Activated CD4-positive, alpha-beta T cell treated with anti-CD3 and anti-CD28 coated beads, Interleukin-2, amount 10 ng/mL, durations not matched to agents 24 days and 14 days (primary cell): Measurements from ENCODE around the gene CHRNA4. TPM values are rescaled to one million over a fixed set of nuclear protein-coding genes. Genes with fewer than 3 reads are reported as not detected.

Experiments used
- DNase-seq: peaks from one replicate; pipeline ENCODE4 v3.0.0; 2022
- H3K27ac Mint-ChIP-seq: one replicate; pipeline ENCODE4 v1.8.0; 2022; ENCODE audit warnings: mild to moderate bottlenecking, mixed read lengths
- H3K27me3 Mint-ChIP-seq: one replicate; pipeline ENCODE4 v1.8.0; 2022; ENCODE audit warnings: mixed read lengths
- H3K36me3 Mint-ChIP-seq: one replicate; pipeline ENCODE4 v1.8.0; 2022; ENCODE audit warnings: low read depth, mild to moderate bottlenecking, mixed read lengths
- H3K4me1 Mint-ChIP-seq: one replicate; pipeline ENCODE4 v1.8.0; 2021; ENCODE audit warnings: mixed read lengths
- H3K4me3 Mint-ChIP-seq: one replicate; pipeline ENCODE4 v1.8.0; 2022; ENCODE audit warnings: mild to moderate bottlenecking, moderate library complexity, mixed read lengths
- H3K9me3 Mint-ChIP-seq: one replicate; pipeline ENCODE4 v1.8.0; 2021; ENCODE audit warnings: mixed read lengths
- intact Hi-C: fragments of 100-400 bp; cut with micrococcal nuclease; formaldehyde crosslinking; loops from one replicate; pipeline ENCODE4 v1.15.1; 2023
- total RNA-seq: library from RNA; stranded (reverse); gene quantifications from 2 replicates; pipeline ENCODE4 v1.2.3, GENCODE V29; 2022

The CHRNA4 gene
- total RNA-seq, 1 donor from 2014 or later, result not detected

DNA sequence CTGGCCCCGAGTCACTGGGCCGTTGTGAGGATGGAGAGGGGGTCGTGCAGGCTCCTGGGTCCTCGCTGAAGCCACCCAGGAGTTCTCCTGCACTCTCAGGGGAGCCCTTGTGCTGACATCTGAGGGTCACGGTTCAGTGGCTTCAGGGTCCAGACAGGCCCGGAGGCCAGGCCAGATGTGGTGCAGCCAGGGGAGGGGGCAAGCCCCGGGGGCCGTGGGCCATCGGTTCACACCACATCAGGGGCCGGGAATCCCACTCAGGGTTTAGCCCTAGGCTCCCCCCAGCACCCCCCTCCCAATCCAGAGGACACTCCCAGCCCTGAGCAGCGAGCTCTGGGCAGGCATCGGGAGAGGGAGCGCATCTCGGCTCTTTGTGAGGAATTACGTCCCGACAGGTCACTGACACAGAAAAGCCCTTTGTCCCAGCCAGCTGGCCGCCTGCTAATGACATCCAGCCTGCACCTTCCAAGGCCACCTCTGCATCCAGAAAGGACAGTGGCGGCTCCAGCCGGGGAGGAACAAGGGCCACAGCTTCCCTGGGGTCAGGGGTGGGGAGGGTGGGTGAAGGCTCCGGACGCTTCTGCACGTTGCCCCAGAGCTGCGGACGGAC lies 6.4 kb upstream of the CHRNA4 start:
- Mint-ChIP-seq H3K27me3 (peaks cover 4% of the 10 kb centered on the region), H3K36me3 (no peaks in the 10 kb centered on the region), H3K9me3 (no peaks in the 10 kb centered on the region), H3K4me1 (no peaks in the 10 kb centered on the region), H3K27ac (no peak overlapping the region), H3K4me3 (no peak overlapping the region)
- intact Hi-C loops, result no loop called here
- no peak for DNase-seq

DNA sequence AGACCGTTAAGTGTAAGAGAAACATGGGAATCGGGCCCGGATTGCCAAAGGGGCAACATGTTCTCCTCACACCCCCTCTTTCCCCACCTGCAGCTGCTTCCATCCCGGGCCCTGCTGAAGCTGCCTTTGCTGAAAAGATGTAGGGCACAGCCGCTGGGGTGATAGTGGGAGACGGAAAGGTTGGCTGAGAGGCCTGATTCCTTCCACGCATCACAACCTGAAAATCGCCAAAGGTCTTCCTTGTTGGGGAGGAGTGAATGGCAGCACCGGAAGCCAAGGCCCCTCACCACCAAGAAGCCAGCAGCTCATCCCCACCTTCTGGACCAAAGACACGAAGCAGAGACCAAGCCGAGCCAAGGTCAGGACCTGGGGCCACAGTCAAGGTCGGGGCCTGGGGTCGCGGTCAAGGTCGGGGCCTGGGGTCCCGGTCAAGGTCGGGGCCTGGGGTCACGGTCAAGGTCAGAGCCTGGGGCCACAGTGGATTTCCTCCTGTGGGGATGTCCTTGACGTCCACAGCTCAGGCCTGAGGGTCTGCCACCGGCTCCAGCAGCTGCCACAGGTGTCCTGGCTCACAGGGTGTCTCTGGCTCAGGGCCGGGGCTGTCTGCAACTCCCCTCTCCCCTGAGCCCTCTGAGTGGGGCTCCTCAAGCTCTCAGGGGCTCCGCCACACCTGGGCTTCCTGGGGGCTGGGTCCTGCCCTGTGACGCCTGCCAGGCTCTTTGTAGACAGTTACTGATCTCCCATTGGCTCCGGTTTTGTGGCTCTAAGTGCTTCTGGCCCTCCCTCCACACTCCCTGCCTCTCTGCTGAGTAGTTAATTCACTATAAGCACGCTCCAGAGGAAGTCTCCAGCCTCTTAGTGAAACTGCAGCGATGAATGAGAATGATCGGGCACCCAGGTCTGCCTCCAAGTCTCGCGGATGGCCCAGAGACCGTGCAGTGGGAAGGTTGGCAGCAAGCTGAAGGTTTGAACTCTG lies 5.5 kb upstream of the CHRNA4 start:
- intact Hi-C loops, result no loop called here
- H3K9me3 Mint-ChIP-seq, result no peaks in the 10 kb centered on the region

DNA sequence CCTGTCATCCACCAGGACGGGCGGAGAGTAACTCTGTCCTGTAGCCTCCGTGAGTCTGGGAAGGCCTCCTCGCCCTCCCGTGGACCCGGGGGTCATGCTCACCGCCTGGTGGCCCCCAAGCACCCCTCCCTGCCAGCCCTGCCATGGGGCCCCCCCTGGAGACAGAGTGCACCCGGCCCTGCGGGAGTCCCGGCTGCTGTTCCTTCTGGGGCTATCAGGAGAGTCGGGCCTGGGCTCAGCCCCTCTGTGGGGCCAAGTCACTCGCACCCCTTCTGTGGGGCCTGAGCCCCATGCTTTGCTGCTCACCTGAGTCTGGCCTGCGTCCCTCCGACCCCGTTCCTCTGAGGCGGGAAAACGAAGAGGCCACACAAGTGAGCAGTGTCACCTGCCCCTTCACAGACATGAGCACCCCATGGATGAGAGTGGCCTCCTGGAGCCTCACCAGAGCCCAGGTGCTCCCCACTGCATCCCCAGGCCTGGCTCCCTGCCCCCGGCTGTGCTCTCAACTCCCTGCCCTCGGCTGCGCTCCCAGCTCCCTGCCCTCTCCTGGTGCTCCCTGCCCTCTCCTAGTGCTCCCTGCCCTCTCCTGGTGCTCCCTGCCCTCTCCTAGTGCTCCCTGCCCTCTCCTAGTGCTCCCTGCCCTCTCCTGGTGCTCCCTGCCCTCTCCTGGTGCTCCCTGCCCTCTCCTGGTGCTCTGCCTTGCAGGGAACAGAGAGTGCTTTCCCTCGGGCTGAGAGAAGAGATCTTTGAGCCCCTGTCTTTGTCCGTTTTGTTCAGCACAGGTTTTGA lies 4.6 kb upstream of the CHRNA4 start:
- Mint-ChIP-seq H3K4me1 (no peaks in the 10 kb centered on the region), H3K4me3 (no peak overlapping the region), H3K27ac (no peak overlapping the region), H3K36me3 (no peaks in the 10 kb centered on the region), H3K9me3 (no peaks in the 10 kb centered on the region), H3K27me3 (peaks cover 7% of the 10 kb centered on the region)
- intact Hi-C loops, result no loop called here
- no peak for DNase-seq

More for the DNA sequence above, 5.5 kb upstream of the CHRNA4 start:
- Mint-ChIP-seq H3K27ac (no peak overlapping the region), H3K4me3 (no peak overlapping the region), H3K4me1 (no peaks in the 10 kb centered on the region), H3K27me3 (peaks cover 7% of the 10 kb centered on the region), H3K36me3 (no peaks in the 10 kb centered on the region)
- DNase-seq, result no peak

DNA sequence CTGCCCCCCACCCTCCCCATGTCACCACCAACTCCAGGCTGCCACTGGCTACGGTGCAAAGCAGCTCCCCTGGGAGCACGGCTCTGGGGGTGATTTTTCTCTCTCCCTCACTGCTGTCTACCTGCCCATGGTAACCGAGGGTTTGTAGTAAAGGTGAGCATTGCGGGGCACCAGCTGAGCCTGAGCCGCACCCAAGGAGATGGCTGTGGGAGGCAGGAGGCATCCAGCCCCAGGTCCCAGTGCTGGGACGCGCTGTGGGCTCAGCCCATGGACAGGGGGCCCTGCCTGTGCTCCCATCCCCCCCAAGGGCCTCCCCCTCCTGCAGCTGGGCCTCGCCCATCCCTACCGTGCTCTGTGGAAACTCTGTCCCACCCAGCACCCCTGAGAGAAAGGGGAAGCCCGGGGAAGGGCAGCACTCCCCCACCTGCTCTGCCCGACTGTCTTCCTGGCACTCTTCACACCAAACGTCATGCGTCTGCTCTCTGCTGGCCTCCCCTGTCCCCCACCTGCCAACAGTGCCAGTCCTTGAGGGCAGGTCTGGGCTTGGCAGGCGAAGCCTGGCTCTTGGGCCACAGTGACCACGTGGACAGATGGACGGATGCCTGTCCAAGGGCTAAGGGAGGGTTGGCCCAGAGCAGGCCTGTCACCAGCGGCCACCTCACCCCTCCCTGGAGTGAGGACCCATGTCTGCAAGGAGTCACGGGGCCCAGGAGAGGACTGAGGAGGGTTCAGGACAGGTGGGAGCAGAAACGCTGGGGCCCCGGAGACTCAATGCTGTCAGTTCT lies 3.8 kb upstream of the CHRNA4 start:
- Mint-ChIP-seq H3K9me3 (no peaks in the 10 kb centered on the region), H3K4me3 (no peak overlapping the region), H3K4me1 (no peaks in the 10 kb centered on the region), H3K27me3 (peaks cover 10% of the 10 kb centered on the region), H3K36me3 (no peaks in the 10 kb centered on the region), H3K27ac (no peak overlapping the region)
- intact Hi-C loops, result no loop called here
- no peak for DNase-seq

DNA sequence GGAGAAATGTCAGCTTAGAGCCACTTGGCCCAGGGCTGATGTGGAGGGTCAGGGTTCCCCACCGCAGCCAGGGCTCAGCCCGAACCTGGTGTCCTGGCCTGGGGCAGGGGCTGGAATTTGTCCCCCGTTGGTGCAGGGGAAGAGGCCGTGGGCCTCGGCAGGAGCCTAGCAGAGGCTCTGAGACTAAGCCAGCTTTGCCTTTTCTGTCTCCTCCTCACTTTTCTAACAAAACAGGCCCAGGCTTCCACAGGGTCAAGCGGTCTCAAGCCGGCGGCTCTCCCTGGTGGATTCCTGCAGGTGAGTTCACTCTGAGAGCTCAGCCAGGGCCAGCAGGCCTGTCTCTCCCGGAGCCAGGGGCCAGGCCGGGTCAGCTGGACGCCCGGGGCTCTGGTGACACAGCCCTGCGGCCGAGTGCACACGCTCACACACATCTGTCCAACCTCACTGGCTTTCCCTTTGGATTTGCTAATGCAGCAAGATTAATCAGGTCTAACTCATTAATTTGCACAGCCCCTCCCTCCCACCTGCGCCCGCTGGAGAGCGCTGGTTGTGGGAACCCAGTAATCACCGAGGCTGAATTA lies 2.9 kb upstream of the CHRNA4 start:
- Mint-ChIP-seq H3K4me3 (no peak overlapping the region), H3K36me3 (no peaks in the 10 kb centered on the region), H3K27ac (no peak overlapping the region), H3K27me3 (peaks cover 13% of the 10 kb centered on the region), H3K9me3 (no peaks in the 10 kb centered on the region), H3K4me1 (no peaks in the 10 kb centered on the region)
- intact Hi-C loops, result no loop called here
- no peak for DNase-seq

GRCh38 chr20:63363013-63363957 lies 2.1 kb upstream of the CHRNA4 start:
- Mint-ChIP-seq H3K36me3 (no peaks in the 10 kb centered on the region), H3K4me1 (no peaks in the 10 kb centered on the region), H3K9me3 (no peaks in the 10 kb centered on the region), H3K4me3 (no peak overlapping the region), H3K27me3 (peaks cover 13% of the 10 kb centered on the region), H3K27ac (no peak overlapping the region)
- intact Hi-C loops, result no loop called here
- DNase-seq, result no peak

- Mint-ChIP-seq H3K4me3 (no peak overlapping the region), H3K27me3 (peaks cover 13% of the 10 kb centered on the region), H3K4me1 (no peaks in the 10 kb centered on the region), H3K9me3 (no peaks in the 10 kb centered on the region), H3K36me3 (no peaks in the 10 kb centered on the region), H3K27ac (no peak overlapping the region)
- no peak for DNase-seq
- intact Hi-C loops, result no loop called here
Measured at GRCh38 chr20:63362436-63363009, 1.4 kb upstream of the CHRNA4 start.

GRCh38 chr20:63361519-63362435 lies 628 bp upstream of the CHRNA4 start:
- Mint-ChIP-seq H3K9me3 (no peaks in the 10 kb centered on the region), H3K4me1 (no peaks in the 10 kb centered on the region), H3K4me3 (no peak overlapping the region), H3K36me3 (no peaks in the 10 kb centered on the region), H3K27me3 (peaks cover 13% of the 10 kb centered on the region), H3K27ac (no peak overlapping the region)
- no peak for DNase-seq
- intact Hi-C loops, result no loop called here

DNA sequence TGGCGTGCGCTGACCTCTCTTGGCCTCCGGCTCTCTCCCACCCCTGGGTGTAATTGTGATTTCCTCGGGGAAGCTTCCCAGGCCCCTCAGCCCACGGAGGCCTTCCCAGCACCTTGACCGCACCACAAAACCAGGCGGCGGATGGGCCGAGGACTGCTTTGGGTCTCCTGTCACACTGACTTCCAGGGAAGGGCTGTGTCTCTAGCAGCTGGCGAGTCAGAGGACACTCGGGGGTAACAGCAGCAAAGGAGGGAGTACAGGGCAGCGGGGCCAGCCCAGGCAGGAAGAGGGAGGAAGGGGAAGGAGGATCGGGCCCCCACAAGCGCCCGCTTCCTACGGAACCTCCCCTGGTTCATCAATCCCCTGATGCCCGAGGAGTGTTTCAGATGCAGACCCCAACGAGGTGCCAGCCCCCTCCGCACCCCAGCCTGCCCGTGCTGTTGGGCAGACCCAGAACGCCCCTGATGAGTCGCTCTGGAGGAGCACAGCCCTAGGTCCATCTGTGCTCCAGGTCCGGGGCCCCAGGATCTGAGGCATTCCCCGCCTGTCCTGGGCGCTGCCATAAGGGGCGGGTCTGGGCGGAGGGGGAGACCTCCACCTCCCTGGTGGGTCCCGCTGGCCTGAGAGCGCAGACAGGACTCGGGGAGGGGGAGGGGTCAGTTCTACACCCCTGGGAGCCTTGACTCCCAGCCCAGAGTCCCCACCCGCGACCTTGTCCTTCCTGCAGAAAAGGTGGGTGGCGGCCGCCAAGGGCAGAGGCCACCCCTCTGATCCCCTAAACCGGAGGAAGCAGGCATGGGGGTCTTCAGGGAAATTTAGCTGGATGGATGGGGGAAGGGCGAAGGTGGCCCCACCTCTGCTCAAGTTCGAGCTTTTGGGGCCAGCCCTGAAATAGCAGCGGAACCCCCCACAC lies 956 bp downstream of the CHRNA4 start:
- Mint-ChIP-seq H3K9me3 (no peaks in the 10 kb centered on the region), H3K27ac (no peak overlapping the region), H3K4me3 (no peak overlapping the region), H3K36me3 (no peaks in the 10 kb centered on the region), H3K4me1 (no peaks in the 10 kb centered on the region), H3K27me3 (peaks cover 13% of the 10 kb centered on the region)
- DNase-seq, result no peak
- intact Hi-C loops, result no loop called here

GRCh38 chr20:63359164-63359934 lies 1.8 kb downstream of the CHRNA4 start:
- no peaks in the 10 kb centered on the region for H3K9me3 Mint-ChIP-seq
- DNase-seq, result no peak
- H3K27ac Mint-ChIP-seq, result no peak overlapping the region
- intact Hi-C loops, result no loop called here
- no peaks in the 10 kb centered on the region for H3K36me3 Mint-ChIP-seq
- H3K4me1 Mint-ChIP-seq, result no peaks in the 10 kb centered on the region
- H3K27me3 Mint-ChIP-seq, result peaks cover 13% of the 10 kb centered on the region
- no peak overlapping the region for H3K4me3 Mint-ChIP-seq
